HG03575 (cell line): Measurements from ENCODE around the gene ZNF280C.
A peak's percentile ranks its signal among the peaks of the same experiment; 100 is the strongest.
"Not testable (repeated sequence)": the region's sequence is repeated elsewhere in the genome, so short reads cannot be mapped to it uniquely, and the experiment has no call there.

ENCODE experiments used
- ATAC-seq: cut with Tn5 transposase; IDR thresholded peaks from one replicate; pipeline ENCODE4 v1.9.1; 2021; ENCODE audit not compliant: unreplicated experiment, insufficient number of reproducible peaks, low FRiP score; ENCODE audit errors: extremely low read depth

ZNF280C gene

GRCh38 chrX:130268449-130269170, at the start of gene ZNF280C:
Gene ZNF280C (minus strand): TSS chrX:130268899. CDS start chrX:130260449, 8,450 bp downstream.
- peak; percentile 88 for ATAC-seq

DNA sequence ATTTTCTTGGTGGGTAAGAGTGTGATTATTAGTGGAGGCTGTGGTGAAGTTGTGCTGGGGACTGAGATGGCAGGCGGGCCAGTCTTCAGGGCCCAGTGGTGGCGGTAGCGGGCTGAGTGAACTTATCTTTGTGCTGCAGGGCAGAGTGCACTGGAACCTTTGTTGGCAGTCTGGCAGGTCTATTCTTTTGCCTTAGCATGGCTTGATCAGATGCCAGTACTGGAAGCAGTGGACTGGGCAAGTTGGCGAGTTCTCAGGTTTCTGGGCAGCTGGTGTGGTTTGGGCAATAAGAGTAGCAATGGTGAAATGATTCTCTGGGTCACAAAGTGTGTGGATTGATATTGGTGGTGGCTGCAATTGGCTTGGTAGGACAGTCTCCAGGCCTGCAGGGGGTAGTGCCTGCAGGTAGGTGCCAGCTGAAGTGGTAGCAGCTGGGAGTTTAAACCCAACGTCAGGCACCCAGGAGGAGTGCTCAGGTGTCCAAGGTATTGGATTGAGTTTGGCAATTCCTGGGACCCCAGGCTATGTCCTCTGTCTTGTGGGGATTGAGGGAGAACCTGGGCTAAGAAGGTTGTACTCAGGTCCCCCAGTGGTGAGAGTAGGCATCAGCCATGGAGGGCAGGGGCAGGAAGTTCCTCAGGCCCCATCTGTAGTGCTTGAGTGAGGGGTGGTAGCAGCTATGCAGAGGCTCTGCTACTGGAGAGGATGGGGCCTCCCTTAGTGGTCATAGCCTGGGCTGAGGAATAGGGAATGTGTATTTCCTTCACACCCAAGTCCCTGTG, 36.1 kb upstream of the ZNF280C start:
- no peak for ATAC-seq

- no peak for ATAC-seq
Measured at GRCh38 chrX:130301977-130302376, 33.3 kb upstream of the ZNF280C start.

DNA sequence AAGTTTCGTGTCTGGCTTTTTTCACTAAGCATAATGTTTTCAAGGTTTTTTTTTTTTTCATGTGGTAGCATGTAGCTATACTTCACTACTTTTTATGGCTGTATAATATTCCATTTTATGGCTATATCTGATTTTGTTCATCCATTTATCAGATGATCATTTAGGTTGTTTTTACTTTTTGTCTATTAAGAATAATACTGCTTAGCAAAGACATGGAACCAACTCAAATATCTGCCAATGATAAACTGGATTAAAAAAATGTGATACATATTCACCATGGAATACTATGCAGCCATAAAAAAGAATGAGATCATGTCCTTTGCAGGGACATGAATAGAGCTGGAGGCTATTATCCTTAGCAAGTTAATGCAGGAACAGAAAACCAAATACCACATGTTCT, 32.7 kb upstream of the ZNF280C start:
- ATAC-seq: no peak

GRCh38 chrX:130300010-130300282, 31.2 kb upstream of the ZNF280C start:
- ATAC-seq: no peak

- no peak for ATAC-seq
Measured at GRCh38 chrX:130299279-130300009, 30.7 kb upstream of the ZNF280C start.

GRCh38 chrX:130296743-130297142, 28.0 kb upstream of the ZNF280C start:
- ATAC-seq: no peak

GRCh38 chrX:130296297-130296678, 27.6 kb upstream of the ZNF280C start:
- no peak for ATAC-seq

DNA sequence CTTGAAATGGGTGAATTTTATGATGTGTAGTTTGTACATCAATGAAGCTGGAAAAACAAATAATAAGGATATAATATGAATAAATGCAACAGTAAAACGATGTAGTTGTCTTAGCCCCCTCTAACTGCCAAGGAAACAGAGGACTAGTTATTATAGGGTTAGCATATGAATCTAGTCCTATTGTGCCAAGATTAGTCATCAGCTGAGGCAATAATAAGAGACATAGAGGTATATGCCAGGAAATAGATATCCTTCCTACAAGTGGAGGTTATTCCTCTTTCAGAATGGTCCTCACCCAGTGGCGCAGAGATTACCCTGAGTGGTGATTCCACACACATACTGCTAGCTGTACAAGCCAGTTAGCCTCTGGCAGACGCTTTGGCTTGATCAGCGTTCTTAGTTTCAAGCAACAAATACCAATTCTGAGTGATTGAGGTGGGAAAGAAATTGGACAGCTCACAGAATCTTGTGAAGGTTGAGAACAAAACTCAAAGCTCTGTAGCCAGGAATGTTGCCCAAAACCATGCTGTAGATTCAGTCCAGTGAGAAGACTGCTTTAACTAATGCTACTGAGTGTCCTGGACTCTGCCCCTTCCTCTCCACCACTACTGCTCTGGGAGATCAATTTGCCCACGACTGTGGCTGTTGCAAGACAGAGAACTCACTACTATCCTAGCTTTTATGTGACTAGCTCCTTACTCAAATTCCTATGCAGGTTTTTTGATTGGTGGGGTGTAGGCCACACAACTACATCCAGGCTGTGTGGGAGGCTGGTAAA, 27.0 kb upstream of the ZNF280C start:
- no peak for ATAC-seq

GRCh38 chrX:130287071-130287770, 18.5 kb upstream of the ZNF280C start:
- ATAC-seq: no peak

DNA sequence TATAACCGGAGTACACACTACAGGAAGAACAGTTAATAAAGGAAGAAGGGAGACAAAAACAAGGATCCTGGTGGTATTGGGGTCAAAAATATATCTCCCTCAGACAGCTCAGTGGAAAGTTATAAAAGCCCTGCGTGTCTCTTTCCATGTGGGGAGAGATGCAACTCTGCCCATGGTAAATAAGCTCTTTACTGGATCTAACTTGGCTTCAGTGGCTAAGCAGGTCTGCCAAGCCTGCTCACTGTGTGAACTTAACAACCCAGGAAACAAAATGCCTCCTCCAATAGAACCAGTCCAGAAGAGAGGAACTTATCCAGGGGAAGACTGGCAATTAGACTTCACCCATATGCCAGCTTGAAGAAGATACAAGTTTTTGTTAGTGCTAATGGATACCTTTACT, 17.0 kb upstream of the ZNF280C start:
- ATAC-seq: no peak

DNA sequence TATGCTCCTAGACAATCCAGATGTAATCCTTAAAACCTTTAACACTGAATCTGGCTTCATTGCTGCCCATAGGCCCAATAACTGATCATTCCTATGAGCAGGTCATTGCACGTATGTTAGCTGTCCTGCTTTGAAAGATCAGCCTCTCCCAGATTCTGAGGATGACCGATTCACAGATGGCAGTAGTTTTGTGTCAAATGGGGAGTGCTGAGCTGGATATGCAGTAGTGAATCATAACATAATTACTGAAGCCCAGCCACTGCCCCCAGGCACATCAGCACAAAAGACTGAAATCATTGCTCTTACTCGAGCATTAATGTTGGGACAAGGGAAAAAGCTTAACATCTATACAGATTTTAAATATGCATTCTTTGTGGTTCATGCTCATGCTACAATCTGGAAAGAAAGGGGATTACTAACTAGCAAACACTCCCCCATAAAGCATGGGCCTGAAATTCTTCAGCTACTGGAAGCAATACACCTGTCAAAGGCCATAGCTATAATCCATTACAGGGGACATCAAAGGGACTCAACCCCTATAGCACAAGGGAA, 16.4 kb upstream of the ZNF280C start:
- no peak for ATAC-seq

- ATAC-seq: no peak
Measured at GRCh38 chrX:130282151-130282550, 13.5 kb upstream of the ZNF280C start.

GRCh38 chrX:130280901-130281300, 12.2 kb upstream of the ZNF280C start:
- no peak for ATAC-seq

- ATAC-seq: not testable (repeated sequence)
Measured at GRCh38 chrX:130272253-130272652, 3.6 kb upstream of the ZNF280C start.

DNA sequence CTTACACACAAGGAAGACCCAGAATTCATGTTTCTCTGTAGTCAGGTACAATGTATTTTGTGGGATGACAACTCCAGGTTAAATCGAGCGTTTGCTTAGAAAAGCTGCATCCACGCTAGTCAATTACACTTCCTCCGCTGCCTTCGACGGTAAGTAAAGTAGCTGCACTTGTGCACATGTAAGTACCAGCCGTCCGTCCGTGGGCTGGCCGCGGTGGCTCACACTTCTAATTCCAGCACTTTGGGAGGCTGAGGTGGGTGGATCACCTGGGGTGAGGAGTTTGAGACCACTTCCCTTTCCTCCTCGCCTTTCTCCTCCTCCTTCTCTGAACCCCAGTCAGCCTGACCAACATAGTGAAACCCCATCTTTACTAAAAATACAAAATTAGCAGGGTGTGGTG, 692 bp upstream of the ZNF280C start:
- not testable (repeated sequence) for ATAC-seq

GRCh38 chrX:130267956-130268448, 697 bp downstream of the ZNF280C start:
- no peak for ATAC-seq

GRCh38 chrX:130264573-130264972, 4.1 kb downstream of the ZNF280C start:
- no peak for ATAC-seq
